ENCODE measurements around the gene CXorf65.

DNA sequence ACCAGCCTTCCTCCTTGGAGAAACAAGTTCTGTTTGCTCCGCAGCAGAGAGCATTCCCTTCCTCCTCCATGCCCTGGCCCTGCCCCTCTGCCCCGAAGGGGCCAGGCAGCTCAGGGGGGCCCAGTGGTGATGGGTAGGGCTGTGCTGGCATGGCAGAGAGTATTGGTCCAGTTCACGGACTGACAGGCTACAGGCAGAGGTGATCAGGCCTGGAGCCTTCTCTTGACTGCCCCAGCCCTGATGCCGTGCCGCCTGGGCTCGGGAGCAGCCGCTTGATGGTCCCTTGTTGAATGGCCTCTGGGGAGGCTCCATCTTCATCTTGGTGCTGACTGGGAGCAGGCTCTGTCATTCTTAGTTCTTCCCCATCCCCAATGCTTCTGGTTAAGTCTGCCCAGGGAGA, 47.7 kb upstream of the CXorf65 start:
- TF ChIP-seq TAF1 (IDR thresholded peaks at IDR 0.05; ENCODE audit: borderline replicate concordance, low read depth, low read length) (no peak), POLR2AphosphoS5 (IDR thresholded peaks at IDR 0.05; ENCODE audit: low read depth, low read length) (no peak), POLR2A (IDR thresholded peaks at IDR 0.05; ENCODE audit: low read depth, low read length) (no peak)
